Stimulated activated CD4-positive, alpha-beta T cell treated with anti-CD3 and anti-CD28 coated beads, TNF-alpha, amount 100 ng/mL, for 24 hours (primary cell): ENCODE results near the gene SLC25A13.
"Not testable (repeated sequence)": the region's sequence is repeated elsewhere in the genome, so short reads cannot be mapped to it uniquely, and the experiment has no call there.

Experiments used
- DNase-seq, 3 experiments: peaks; one replicate each; pipeline ENCODE4 v3.0.0-alpha.2; 2020; ENCODE audit warnings: low read depth in 3 of 3

Gene SLC25A13

GRCh38 chr7:96161897-96162296, 160.0 kb downstream of the SLC25A13 start:
- no peak for DNase-seq

DNA sequence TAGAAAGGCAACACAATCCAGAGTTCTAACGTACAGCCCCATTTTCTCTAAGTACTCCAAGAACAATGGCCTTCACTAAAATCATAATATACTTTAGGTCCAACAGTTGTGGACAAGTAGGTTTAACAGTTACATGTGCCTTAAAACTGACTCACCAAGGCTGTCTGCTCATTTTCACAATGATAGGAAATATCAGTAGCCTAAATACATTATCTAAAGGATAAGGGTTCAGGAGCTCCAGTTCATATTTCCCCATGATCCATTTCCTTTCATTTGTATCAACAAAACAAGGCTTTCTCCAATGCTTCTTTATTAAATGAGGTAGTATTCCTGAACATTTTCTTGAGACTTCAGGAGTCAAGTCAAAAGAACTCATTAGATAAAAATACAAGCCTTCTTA, 164.0 kb downstream of the SLC25A13 start:
- DNase-seq, result no peak

- DNase-seq, result not testable (repeated sequence)
These were observed 167.4 kb downstream of the SLC25A13 start for GRCh38 chr7:96154506-96154905.

GRCh38 chr7:96152706-96153105, 169.2 kb downstream of the SLC25A13 start:
- DNase-seq, result no peak

DNA sequence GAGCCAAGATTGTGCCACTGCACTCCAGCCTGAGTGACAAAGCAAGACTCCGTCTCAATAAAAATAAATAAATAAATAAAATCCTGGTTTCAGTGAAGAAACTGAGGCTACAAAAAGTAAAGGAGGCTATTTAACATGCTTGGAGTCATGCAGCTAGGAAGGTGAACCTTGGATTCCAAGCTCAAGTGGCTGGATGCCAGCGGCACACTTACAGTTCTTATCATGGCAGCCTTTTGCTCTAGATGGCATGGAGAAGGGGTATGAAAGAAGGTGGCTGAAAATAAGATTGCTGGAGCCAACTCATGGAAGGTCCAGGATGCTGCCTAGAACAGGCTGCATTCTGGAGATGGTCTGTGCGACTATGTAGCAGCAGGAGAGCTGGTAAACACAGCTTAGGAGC, 170.0 kb downstream of the SLC25A13 start:
- no peak for DNase-seq

DNA sequence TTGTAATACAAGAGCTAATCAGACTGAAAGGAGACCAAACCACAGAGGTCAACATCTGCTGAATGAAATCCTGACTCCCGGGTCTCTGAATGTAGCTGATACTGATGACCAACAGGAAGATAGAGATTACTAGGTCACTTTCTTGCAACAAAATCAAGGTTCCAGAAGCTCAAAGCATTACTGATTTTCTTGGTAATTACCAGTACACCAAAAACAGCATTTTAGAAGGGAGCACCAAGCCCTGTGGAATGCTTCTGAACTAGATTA, 177.7 kb downstream of the SLC25A13 start:
- DNase-seq, result no peak

GRCh38 chr7:96143495-96144259, 178.2 kb downstream of the SLC25A13 start:
- DNase-seq, result no peak

DNA sequence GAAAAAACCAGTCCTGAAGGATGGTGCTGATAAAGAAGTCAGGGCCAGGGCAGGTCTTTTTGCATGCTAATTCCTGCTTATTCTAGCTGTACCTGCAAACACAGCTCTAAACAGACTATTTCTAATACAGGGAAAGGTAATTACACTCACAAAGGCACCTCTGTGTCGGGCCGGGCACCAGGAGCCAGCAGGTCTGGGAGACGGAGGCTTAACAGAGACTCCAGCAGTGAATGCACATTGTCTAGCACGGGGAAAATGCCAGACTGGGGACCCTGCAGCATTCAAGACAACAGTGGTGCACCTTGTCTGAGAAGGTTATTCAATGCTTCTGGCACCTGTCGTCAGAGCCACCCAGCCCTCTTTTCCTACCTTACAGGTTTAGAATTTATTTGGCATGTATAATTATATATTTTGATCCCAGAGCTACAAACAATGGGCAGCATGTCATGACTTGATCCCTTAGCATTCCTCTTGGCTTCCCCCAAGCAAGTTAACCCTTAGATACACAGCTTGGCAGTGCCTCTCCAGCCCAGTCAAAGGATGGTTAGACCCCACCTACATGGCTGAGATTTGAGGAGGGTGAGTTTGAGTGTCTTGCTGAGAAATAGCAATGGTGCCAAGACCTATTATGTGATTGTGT, 185.2 kb downstream of the SLC25A13 start:
- no peak for DNase-seq

GRCh38 chr7:96135241-96135640, 186.7 kb downstream of the SLC25A13 start:
- no peak for DNase-seq

DNA sequence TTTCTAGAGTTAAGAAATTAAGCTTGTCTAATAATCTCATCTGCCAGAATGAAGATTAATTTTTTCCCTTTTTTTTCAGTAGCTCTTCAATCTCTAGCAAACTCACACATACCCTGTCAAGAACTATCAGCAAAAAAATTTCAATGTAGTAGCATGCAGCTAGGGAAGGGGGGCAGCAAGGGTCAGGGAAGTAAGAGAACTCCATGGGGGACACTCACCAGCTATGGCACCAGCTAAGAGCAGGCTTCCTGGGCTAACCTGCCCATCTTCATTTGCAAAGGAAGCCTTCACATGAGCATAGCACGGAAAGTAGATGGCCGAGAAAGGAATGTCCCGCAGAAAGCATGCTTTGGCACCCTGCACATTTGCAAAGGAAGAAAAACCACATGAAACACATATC, 190.4 kb downstream of the SLC25A13 start:
- DNase-seq, result no peak

DNA sequence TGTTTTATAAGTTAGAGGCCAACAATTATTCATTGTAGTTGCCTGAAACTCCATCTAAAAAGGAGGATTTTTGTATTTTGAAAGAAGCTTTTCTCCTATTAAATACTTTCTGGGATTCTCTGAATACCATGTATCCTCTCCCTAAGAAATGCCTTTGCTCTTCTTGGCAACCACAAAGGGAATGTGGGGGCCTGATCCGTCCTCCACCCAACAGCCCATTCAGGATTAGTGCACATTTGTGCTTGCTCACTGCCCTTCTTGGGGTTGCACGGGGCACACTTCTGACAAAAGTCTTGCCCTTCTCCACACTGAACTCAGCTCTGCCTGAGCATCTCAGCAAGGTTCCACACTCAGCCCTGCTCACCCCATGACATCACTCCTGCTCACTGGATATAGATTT, 194.2 kb downstream of the SLC25A13 start:
- DNase-seq, result no peak

DNA sequence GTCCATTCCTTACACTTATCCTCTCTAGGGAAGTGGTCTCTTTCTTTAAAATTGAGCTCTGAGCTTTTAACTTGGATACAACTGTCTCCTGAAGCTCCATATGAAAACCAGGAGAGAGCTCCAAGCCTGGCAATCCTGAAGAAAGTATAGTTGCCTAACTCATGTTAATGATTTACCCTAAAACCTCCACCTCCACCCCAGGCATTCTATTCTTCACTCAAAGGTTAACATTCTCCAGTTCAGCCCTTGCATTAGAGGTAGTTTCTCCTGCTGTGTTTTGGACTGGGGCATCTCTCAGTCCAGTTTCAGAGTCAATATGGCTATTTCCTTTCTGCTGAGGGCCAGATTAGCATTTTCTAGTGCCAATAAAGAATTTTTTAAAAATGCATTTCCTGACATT, 195.5 kb downstream of the SLC25A13 start:
- no peak for DNase-seq

- DNase-seq, result no peak
These were observed 199.2 kb downstream of the SLC25A13 start for GRCh38 chr7:96122746-96123145.

DNA sequence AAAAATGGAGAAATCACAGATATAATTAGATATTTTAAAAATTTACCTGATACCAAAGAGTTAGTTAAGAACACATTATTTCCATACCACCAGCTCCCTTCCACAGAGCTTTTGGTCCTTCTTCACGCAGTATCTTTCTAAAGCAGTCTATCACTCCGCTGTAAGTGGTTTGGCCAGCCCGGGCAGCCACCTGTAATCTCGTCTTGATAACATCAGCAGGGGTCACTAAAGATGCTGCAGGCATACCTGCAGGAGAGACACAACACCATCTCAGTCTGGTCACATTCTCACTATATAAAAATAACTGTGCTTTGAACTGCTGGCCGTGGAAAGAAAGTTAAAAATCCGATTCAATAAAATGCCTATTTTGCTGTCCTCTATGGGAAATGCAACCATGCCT, 200.1 kb downstream of the SLC25A13 start:
- no peak for DNase-seq

GRCh38 chr7:96120445-96121225, 201.3 kb downstream of the SLC25A13 start:
- no peak for DNase-seq

DNA sequence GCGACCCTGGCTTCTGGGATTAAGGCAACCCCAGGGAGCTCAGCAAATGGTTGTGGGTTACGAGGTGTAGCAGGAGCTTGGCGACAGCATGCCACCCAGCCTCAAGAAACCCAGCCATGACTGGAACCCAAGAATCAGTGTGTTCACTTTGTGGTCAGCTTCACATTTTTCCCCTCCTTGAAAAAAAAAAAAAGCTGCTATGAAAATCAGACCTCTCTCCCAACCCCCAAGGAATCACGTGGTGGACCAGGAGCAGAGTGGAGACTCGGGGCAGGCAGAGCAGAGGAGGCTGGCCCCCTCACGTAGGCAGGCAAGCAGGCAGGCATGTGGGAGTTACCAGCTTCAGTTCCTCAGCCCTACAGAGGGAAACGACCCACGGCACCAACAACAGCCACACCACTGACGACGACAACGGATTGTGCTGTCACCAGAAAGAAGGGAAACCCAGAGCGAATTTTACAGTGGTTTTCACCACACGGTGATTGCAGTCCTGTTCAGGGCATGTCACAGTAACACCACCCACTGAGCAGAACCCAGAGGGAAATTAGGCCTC, 203.4 kb downstream of the SLC25A13 start:
- no peak for DNase-seq

- DNase-seq, result no peak
These were observed 205.7 kb downstream of the SLC25A13 start for GRCh38 chr7:96116173-96116572.

GRCh38 chr7:96114190-96114589, 207.7 kb downstream of the SLC25A13 start:
- no peak for DNase-seq

DNA sequence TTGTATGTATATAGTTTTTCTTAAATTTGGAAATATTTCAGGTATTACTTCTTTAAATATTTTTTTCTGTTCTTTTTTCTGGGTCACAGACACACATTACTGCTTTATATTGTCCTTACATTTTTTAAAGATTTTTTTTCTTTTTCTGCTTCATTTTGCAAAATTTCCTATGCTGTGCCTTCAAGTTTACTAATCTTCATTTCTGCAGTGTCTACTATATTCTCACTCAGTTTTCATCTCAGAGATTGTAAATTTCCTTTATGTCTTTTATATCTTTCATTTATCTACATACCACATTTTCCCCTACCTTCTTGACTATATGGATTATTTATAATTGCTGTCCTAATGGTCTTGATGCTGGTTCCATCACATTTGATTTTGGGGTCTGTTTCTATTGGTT, 210.5 kb downstream of the SLC25A13 start:
- no peak for DNase-seq

DNA sequence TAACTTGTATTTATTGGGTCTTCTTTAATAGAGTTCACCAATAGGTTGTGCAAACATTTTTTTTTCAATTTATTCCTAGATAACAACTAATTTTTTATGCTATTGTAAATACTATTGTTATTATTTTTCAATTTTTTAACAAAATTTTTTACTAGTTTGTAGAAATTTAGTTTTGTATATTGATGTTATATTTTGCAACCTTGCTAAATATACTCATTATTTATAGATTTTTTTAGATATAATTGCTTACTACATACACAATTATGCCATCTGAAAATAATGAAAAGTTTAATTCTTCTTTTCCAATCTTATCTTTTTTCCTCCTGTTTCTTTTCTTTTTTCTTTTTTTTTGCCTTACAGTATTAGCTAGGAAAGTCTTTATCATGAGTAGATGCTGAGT, 216.9 kb downstream of the SLC25A13 start:
- DNase-seq, result no peak

DNA sequence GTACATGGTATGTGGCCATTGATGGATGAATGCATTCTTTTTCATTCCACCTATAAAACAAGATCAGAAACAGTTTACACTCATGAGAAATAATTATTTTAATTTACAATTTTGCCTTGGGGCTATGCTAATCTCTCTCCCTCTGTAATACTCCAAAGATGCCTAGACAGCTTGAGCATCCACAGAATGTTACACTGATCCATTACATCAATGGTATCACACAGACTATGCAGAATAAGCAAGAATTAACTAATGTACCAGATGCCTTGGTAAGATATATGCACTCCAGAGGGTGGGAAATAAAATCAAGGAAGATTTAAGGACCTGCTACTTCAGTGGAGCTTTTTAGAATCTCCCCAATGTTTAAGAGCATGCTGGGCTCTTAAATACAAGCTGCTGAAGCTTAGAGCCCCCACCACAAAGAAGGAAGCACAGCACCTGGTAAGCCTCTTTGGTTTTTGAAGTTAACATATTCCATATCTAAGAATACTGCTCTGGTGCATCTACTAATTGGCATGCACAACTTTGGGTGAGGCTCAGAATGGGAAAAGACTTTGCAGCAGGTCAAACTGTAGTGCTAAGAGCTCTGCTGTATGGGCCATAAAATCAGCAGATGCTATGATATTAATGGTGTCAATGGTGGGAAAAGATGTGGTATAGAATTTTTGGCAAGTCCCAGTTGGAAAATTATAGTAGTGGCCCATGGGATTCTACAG, 219.6 kb downstream of the SLC25A13 start:
- DNase-seq, result no peak

GRCh38 chr7:96100737-96101136, 221.2 kb downstream of the SLC25A13 start:
- DNase-seq, result no peak
